MM.1S (cell line): ENCODE measurements around the gene ST8SIA3.

ENCODE experiments used
- DNase-seq: peaks from one replicate; pipeline ENCODE4 v3.0.0-alpha.2; 2015
- H2AFZ ChIP-seq: fragments of 300-600 bp; sonication (generic); 2 replicates; pipeline ENCODE4 v1.6.0; 2016; ENCODE audit warnings: antibody characterized with exemption, low read length
- H3F3A ChIP-seq: fragments of 300-600 bp; sonication (generic); 2 replicates; pipeline ENCODE4 v1.6.1; 2016; ENCODE audit warnings: mild to moderate bottlenecking, antibody characterized with exemption, low read length, moderate library complexity, mixed read lengths; ENCODE audit not compliant: insufficient read depth
- H3K27ac ChIP-seq: fragments of 300-600 bp; sonication (generic); 2 replicates; pipeline ENCODE4 v1.5.1; 2016; ENCODE audit warnings: mild to moderate bottlenecking, low read length
- H3K27me3 ChIP-seq: fragments of 300-600 bp; sonication (generic); replicated peaks from 2 replicates; pipeline ENCODE4 v1.6.0; 2016; ENCODE audit warnings: low read length; ENCODE audit not compliant: insufficient read depth
- H3K36me3 ChIP-seq: fragments of 300-600 bp; sonication (generic); replicated peaks from 2 replicates; pipeline ENCODE4 v1.6.1; 2016; ENCODE audit warnings: mild to moderate bottlenecking, low read length, mixed read lengths; ENCODE audit not compliant: insufficient read depth
- H3K4me1 ChIP-seq: fragments of 300-600 bp; sonication (generic); 2 replicates; pipeline ENCODE4 v1.6.1; 2016; ENCODE audit warnings: low read length, mixed read lengths
- H3K4me2 ChIP-seq: fragments of 300-600 bp; sonication (generic); 2 replicates; pipeline ENCODE4 v1.6.0; 2016; ENCODE audit warnings: low read depth, low read length
- H3K4me3 ChIP-seq: fragments of 300-600 bp; sonication (generic); 2 replicates; pipeline ENCODE4 v1.5.1; 2016; ENCODE audit warnings: low read length, mixed read lengths
- H3K79me2 ChIP-seq: fragments of 300-600 bp; sonication (generic); 2 replicates; pipeline ENCODE4 v1.6.1; 2016; ENCODE audit warnings: mixed run types, low read length, mixed read lengths
- H3K9ac ChIP-seq: fragments of 300-600 bp; sonication (generic); 2 replicates; pipeline ENCODE4 v1.6.1; 2016; ENCODE audit warnings: low read length, mixed read lengths
- H3K9me2 ChIP-seq: fragments of 300-600 bp; sonication (generic); replicated peaks from 2 replicates; pipeline ENCODE4 v1.6.1; 2016; ENCODE audit warnings: mild to moderate bottlenecking, low read length, mixed read lengths; ENCODE audit not compliant: insufficient read depth
- H3K9me3 ChIP-seq: fragments of 300-600 bp; sonication (generic); replicated peaks from 2 replicates; pipeline ENCODE4 v1.6.1; 2016; ENCODE audit warnings: mild to moderate bottlenecking, low read length, mixed read lengths; ENCODE audit not compliant: insufficient read depth
- H4K20me1 ChIP-seq: fragments of 300-600 bp; sonication (generic); 2 replicates; pipeline ENCODE4 v1.6.1; 2016; ENCODE audit warnings: mild to moderate bottlenecking, low read length, moderate library complexity, mixed read lengths; ENCODE audit not compliant: insufficient read depth
- EZH2 ChIP-seq: fragments of 300-600 bp; sonication (generic); optimal IDR thresholded peaks from 2 replicates; pipeline ENCODE3; 2017; ENCODE audit warnings: low read depth, mild to moderate bottlenecking, antibody characterized with exemption, low read length, mixed read lengths
- EZH2phosphoT487 ChIP-seq: fragments of 300-600 bp; sonication (generic); IDR thresholded peaks from 2 replicates; pipeline ENCODE4 v1.6.1; 2018; ENCODE audit warnings: antibody characterized with exemption, low read length
- TF ChIP-seq, protein P1 (sequence below): fragments of 300-600 bp; sonication (generic); IDR thresholded peaks from 2 replicates; pipeline ENCODE4 v1.5.1; 2016; ENCODE audit warnings: antibody characterized with exemption, low read length, mixed read lengths

ST8SIA3 gene

DNA sequence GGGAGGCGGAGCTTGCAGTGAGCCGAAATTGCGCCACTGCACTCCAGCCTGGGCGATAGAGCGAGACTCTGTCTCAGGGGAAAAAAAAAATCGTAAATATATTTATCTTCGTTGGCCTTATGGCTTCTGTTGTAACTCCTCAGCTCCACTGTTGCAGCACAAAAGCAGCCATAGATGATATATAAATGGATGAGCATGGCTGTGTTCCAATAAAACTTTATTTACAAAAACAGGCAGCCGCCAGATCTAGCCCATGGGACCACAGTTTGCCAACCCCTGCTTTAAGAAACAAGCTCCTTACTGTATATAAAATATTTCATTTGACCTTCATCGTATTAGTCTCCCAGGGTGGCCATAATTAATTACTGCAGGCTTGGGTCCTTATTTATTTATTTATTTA is 20.1 kb downstream of the ST8SIA3 start:
- H3K4me3 ChIP-seq: no peak overlapping the region
- H3F3A ChIP-seq: no peaks in the 10 kb centered on the region
- H3K4me1 ChIP-seq: 0 out of 2 replicates have a peak, but pooled peaks cover 6% of the 10 kb centered on the region
- TF ChIP-seq, protein P1, sequence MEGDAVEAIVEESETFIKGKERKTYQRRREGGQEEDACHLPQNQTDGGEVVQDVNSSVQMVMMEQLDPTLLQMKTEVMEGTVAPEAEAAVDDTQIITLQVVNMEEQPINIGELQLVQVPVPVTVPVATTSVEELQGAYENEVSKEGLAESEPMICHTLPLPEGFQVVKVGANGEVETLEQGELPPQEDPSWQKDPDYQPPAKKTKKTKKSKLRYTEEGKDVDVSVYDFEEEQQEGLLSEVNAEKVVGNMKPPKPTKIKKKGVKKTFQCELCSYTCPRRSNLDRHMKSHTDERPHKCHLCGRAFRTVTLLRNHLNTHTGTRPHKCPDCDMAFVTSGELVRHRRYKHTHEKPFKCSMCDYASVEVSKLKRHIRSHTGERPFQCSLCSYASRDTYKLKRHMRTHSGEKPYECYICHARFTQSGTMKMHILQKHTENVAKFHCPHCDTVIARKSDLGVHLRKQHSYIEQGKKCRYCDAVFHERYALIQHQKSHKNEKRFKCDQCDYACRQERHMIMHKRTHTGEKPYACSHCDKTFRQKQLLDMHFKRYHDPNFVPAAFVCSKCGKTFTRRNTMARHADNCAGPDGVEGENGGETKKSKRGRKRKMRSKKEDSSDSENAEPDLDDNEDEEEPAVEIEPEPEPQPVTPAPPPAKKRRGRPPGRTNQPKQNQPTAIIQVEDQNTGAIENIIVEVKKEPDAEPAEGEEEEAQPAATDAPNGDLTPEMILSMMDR: no peak
- no peak for TF ChIP-seq EZH2
- no peak for TF ChIP-seq EZH2phosphoT487
- DNase-seq: no peak
- no peaks in the 10 kb centered on the region for H3K36me3 ChIP-seq
- no peaks in the 10 kb centered on the region for H3K79me2 ChIP-seq
- no peaks in the 10 kb centered on the region for H3K27me3 ChIP-seq
- H3K9ac ChIP-seq: no peak overlapping the region
- no peaks in the 10 kb centered on the region for H4K20me1 ChIP-seq
- no peak overlapping the region for H3K4me2 ChIP-seq
- no peaks in the 10 kb centered on the region for H3K9me3 ChIP-seq
- no peaks in the 10 kb centered on the region for H3K9me2 ChIP-seq
- no peak overlapping the region for H3K27ac ChIP-seq
- H2AFZ ChIP-seq: no peak overlapping the region

DNA sequence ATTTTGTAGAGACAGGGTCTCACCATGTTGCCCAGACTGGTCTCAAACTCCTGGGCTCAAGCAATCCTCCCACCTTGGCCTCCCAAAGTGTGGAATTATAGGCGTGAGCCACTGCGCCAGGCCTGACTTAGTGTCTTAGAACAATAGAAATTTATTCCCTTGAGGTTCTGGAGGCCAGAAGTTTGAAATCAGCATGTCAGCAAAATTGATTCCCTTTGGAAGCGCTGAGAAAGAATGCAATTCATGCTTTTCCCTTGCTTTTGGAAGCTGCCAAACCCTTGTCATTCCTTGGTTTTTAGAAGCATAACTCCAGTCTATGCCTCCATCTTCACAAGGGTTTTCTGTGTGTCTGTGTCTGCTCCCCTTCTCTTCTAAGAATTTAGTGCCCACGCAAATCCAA is 20.7 kb downstream of the ST8SIA3 start:
- Histone ChIP-seq H3K9me3 (no peaks in the 10 kb centered on the region), H3K4me1 (0 out of 2 replicates have a peak, but pooled peaks cover 6% of the 10 kb centered on the region), H3F3A (no peaks in the 10 kb centered on the region), H3K27ac (no peak overlapping the region), H3K79me2 (no peaks in the 10 kb centered on the region), H3K27me3 (no peaks in the 10 kb centered on the region), H3K4me2 (no peak overlapping the region), H4K20me1 (no peaks in the 10 kb centered on the region), H2AFZ (no peak overlapping the region), H3K4me3 (no peak overlapping the region), H3K36me3 (no peaks in the 10 kb centered on the region), H3K9me2 (no peaks in the 10 kb centered on the region), H3K9ac (no peak overlapping the region)
- no peak for TF ChIP-seq EZH2phosphoT487
- TF ChIP-seq, protein P1: no peak
- TF ChIP-seq EZH2: no peak
- DNase-seq: no peak

DNA sequence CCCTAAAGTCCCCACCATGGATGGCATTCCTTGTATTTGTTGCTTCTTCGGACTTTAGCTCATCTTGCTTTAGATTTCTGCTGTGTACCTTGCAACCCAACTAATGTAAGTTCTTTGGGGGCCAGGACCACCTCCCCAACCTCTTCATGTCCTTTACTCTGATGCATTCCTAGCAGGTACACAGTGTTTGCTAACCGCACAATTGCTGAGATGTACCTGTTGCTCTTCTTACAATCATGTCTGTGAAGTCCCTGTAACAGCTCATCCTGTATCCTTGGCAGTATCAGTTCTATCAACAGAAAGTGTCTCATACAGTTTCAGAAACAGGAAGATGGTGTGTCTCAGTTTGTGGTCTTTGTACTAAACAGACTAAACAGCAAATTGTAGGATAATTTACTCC is 24.1 kb downstream of the ST8SIA3 start:
- Histone ChIP-seq H3K79me2 (no peaks in the 10 kb centered on the region), H3K4me2 (no peak overlapping the region), H3K9me3 (no peaks in the 10 kb centered on the region), H4K20me1 (no peaks in the 10 kb centered on the region), H3K9ac (no peak overlapping the region), H3K36me3 (no peaks in the 10 kb centered on the region), H3K9me2 (no peaks in the 10 kb centered on the region), H3K4me3 (no peak overlapping the region), H2AFZ (no peak overlapping the region), H3K27me3 (no peaks in the 10 kb centered on the region), H3K4me1 (0 out of 2 replicates have a peak, but pooled peaks cover 6% of the 10 kb centered on the region), H3F3A (no peaks in the 10 kb centered on the region), H3K27ac (no peak overlapping the region)
- DNase-seq: peak; percentile 29
- TF ChIP-seq EZH2phosphoT487: no peak
- TF ChIP-seq, protein P1: no peak
